HepG2 (cell line): ENCODE results near the gene TBC1D32.

Experiments
- BHLHE40 ChIP-seq: IDR thresholded peaks from 2 replicates; pipeline ENCODE4 v1.6.1; 2011; ENCODE audit warnings: low read length, improper control_type of control experiment
- EP300 ChIP-seq, 3 experiments: sonication (generic) in 1 of 3; formaldehyde crosslinking in 1 of 3; IDR thresholded peaks; 2 replicates each; pipeline versions ENCODE4 v1.5.1 to v1.6.1; 2011 to 2020; ENCODE audit warnings: low read depth in 2 of 3, low read length in 2 of 3, borderline replicate concordance in 1 of 3, improper control_type of control experiment in 1 of 3, mild to moderate bottlenecking in 1 of 3, missing genetic modification reagents in 1 of 3, moderate library complexity in 1 of 3
- NCOR1 ChIP-seq: fragments of 200-600 bp; sonication (generic); IDR thresholded peaks from 2 replicates; pipeline ENCODE4 v1.7.0; 2017; ENCODE audit warnings: antibody characterized with exemption, low read length, borderline replicate concordance
- POLR2A ChIP-seq, 2 experiments: IDR thresholded peaks; 2 replicates each; pipeline ENCODE4 v1.6.1; 2011; ENCODE audit warnings: low read depth in 2 of 2, low read length in 2 of 2, mild to moderate bottlenecking in 1 of 2, moderate library complexity in 1 of 2; ENCODE audit not compliant: insufficient read depth in 1 of 2
- POLR2AphosphoS2 ChIP-seq: IDR thresholded peaks from 2 replicates; pipeline ENCODE4 v1.6.1; 2011; ENCODE audit warnings: low read depth, low read length, improper control_type of control experiment
- RELA ChIP-seq: sonication (generic); formaldehyde crosslinking; IDR thresholded peaks from 2 replicates; pipeline ENCODE4 v1.4.0; 2020; ENCODE audit warnings: missing genetic modification reagents
- REST ChIP-seq, 2 experiments: IDR thresholded peaks; 2 replicates each; pipeline ENCODE4 v1.6.1; 2011 to 2012; ENCODE audit warnings: low read length in 2 of 2, borderline replicate concordance in 1 of 2, low read depth in 1 of 2, mild to moderate bottlenecking in 1 of 2, moderate library complexity in 1 of 2
- RXRB ChIP-seq: IDR thresholded peaks from 2 replicates; pipeline ENCODE4 v1.6.1; 2016; ENCODE audit warnings: borderline replicate concordance, missing genetic modification reagents, missing compliant biosample characterization
- ZFX ChIP-seq: sonication (generic); formaldehyde crosslinking; IDR thresholded peaks from 2 replicates; pipeline ENCODE4 v1.4.0; 2020; ENCODE audit warnings: mild to moderate bottlenecking, low read depth, missing genetic modification reagents, moderate library complexity
- ZNF354B ChIP-seq: sonication (generic); formaldehyde crosslinking; IDR thresholded peaks from 2 replicates; pipeline ENCODE4 v1.8.0; 2022; ENCODE audit warnings: mild to moderate bottlenecking, missing genetic modification reagents
- ZNF407 ChIP-seq: sonication (generic); formaldehyde crosslinking; IDR thresholded peaks from one replicate; pipeline ENCODE4 v1.5.1; 2020; ENCODE audit warnings: mild to moderate bottlenecking, missing genetic modification reagents; ENCODE audit errors: not compliant biosample characterization
- ZNF672 ChIP-seq: sonication (generic); formaldehyde crosslinking; IDR thresholded peaks from 2 replicates; pipeline ENCODE4 v1.8.1; 2022; ENCODE audit warnings: missing genetic modification reagents
- ZNF761 ChIP-seq: sonication (generic); formaldehyde crosslinking; conservative IDR thresholded peaks from 2 replicates; pipeline ENCODE4 v1.4.0; 2020; ENCODE audit warnings: mild to moderate bottlenecking, missing genetic modification reagents

GRCh38 chr6:121076119-121076518 lies 258.2 kb downstream of the TBC1D32 start:
- TF ChIP-seq ZNF354B (CRISPR knock-in tag) = no peak
- TF ChIP-seq RELA (CRISPR knock-in tag) = no peak
- TF ChIP-seq POLR2A (IDR thresholded peaks at IDR 0.05; ENCODE audit: insufficient read depth in 1 of 2, low read depth in 2 of 2, low read length in 2 of 2) = no peak
- TF ChIP-seq ZNF761 (CRISPR knock-in tag) = no peak
- TF ChIP-seq NCOR1 = no peak
- no peak for TF ChIP-seq BHLHE40
- TF ChIP-seq POLR2AphosphoS2 = no peak
- TF ChIP-seq RXRB (CRISPR knock-in tag) = no peak
- no peak for TF ChIP-seq EP300 (IDR thresholded peaks at IDR 0.05; ENCODE audit: low read depth in 2 of 2, low read length in 2 of 2)
- no peak for TF ChIP-seq EP300 (CRISPR knock-in tag; IDR thresholded peaks at IDR 0.05; ENCODE audit: borderline replicate concordance)
- no peak for TF ChIP-seq ZNF407 (CRISPR knock-in tag)
- no peak for TF ChIP-seq REST (IDR thresholded peaks at IDR 0.05; ENCODE audit: borderline replicate concordance in 1 of 2, low read depth in 1 of 2, low read length in 2 of 2)
- no peak for TF ChIP-seq ZFX (CRISPR knock-in tag)
- TF ChIP-seq ZNF672 = no peak
